ENCODE results near the gene IFI27.

IFI27 gene

GRCh38 chr14:94163796-94164195, 53.3 kb downstream of the IFI27 start:
- Mint-ChIP-seq H3K4me1 (no peaks in the 10 kb centered on the region), H3K9me3 (no peaks in the 10 kb centered on the region)
- DNase-seq (ENCODE audit: low spot score in 2 of 2) = no peak

GRCh38 chr14:94164685-94165431, 54.3 kb downstream of the IFI27 start:
- ATAC-seq (ENCODE audit: low read depth) = no peak
- DNase-seq (ENCODE audit: low spot score in 2 of 2) = no peak
- H3K9me3 Mint-ChIP-seq = peaks cover 2% of the 10 kb centered on the region
- H3K4me1 Mint-ChIP-seq = no peaks in the 10 kb centered on the region
- no peaks in the 10 kb centered on the region for H3K36me3 Mint-ChIP-seq
- H3K27ac Mint-ChIP-seq = no peak overlapping the region
- peaks cover 20% of the 10 kb centered on the region for H3K27me3 Mint-ChIP-seq
- H3K4me3 Mint-ChIP-seq = no peak overlapping the region

More at GRCh38 chr14:94163796-94164195, 53.3 kb downstream of the IFI27 start:
- no peaks in the 10 kb centered on the region for H3K36me3 Mint-ChIP-seq
- ATAC-seq (ENCODE audit: low read depth) = no peak
- no peak overlapping the region for H3K4me3 Mint-ChIP-seq
- H3K27me3 Mint-ChIP-seq = peaks cover 25% of the 10 kb centered on the region
- no peak overlapping the region for H3K27ac Mint-ChIP-seq

GRCh38 chr14:94165744-94166143, 55.2 kb downstream of the IFI27 start:
- Mint-ChIP-seq H3K27me3 (peaks cover 18% of the 10 kb centered on the region), H3K36me3 (no peaks in the 10 kb centered on the region), H3K27ac (no peak overlapping the region), H3K9me3 (peaks cover 2% of the 10 kb centered on the region), H3K4me3 (no peak overlapping the region), H3K4me1 (no peaks in the 10 kb centered on the region)
- ATAC-seq (ENCODE audit: low read depth) = no peak
- no peak for DNase-seq (ENCODE audit: low spot score in 2 of 2)
